Tibial artery (tissue), 4 donors: ENCODE measurements around the gene SPP2.

Source experiments
- DNase-seq, 2 donors: peaks; one replicate each; pipeline ENCODE4 v3.0.0-alpha.2; 2019
- H3K27ac ChIP-seq, 2 donors: fragments of 200-600 bp; sonication (generic) in 1 of 2; 1 replicate in 1 of 2; 2 replicates in 1 of 2; pipeline ENCODE4 v1.5.1; 2018 to 2019; ENCODE audit warnings: mild to moderate bottlenecking in 1 of 2
- H3K27me3 ChIP-seq, 2 donors: fragments of 200-600 bp; sonication (generic) in 1 of 2; one replicate each; pipeline versions ENCODE4 v1.5.1 to v1.6.0; 2016 to 2019
- H3K36me3 ChIP-seq, 3 donors: fragments of 200-600 bp; sonication (generic) in 2 of 3; one replicate each; pipeline ENCODE4 v1.5.1; 2016 to 2019; ENCODE audit warnings: mild to moderate bottlenecking in 2 of 3
- H3K4me1 ChIP-seq, 4 donors: fragments of 200-600 bp; sonication (generic) in 2 of 4; 1 replicate in 3 of 4; 2 replicates in 1 of 4; pipeline ENCODE4 v1.5.1; 2016 to 2019
- H3K4me3 ChIP-seq, 2 donors: fragments of 200-600 bp; sonication (generic) in 1 of 2; 1 replicate in 1 of 2; 2 replicates in 1 of 2; pipeline ENCODE4 v1.5.1; 2018 to 2019; ENCODE audit warnings: mild to moderate bottlenecking in 2 of 2
- H3K9me3 ChIP-seq, 3 donors: fragments of 200-600 bp; sonication (generic) in 1 of 3; one replicate each; pipeline ENCODE4 v1.5.1; 2016 to 2019
- CTCF ChIP-seq, 2 experiments: fragments of 200-600 bp in 1 of 2; fragments of 450-650 bp in 1 of 2; IDR thresholded peaks; one replicate each; pipeline ENCODE4 v1.5.1; 2017 to 2019; ENCODE audit warnings: antibody characterized with exemption in 2 of 2, mild to moderate bottlenecking in 1 of 2, moderate library complexity in 1 of 2
- intact Hi-C: fragments of 100-400 bp; cut with DNase I; formaldehyde crosslinking; loops from one replicate; pipeline ENCODE4 v1.15.0; 2023; ENCODE audit warnings: low total_unique reads

SPP2 gene

GRCh38 chr2:234116010-234116409 is 65.5 kb downstream of the SPP2 start:
- no peak for TF ChIP-seq CTCF (IDR thresholded peaks at IDR 0.05)
- no peaks in the 10 kb centered on the region for H3K4me1 ChIP-seq

GRCh38 chr2:234121999-234122398 is 71.5 kb downstream of the SPP2 start:
- TF ChIP-seq CTCF (IDR thresholded peaks at IDR 0.05): no peak
- Histone ChIP-seq H3K4me1 (no peaks in the 10 kb centered on the region), H3K9me3 (no peaks in the 10 kb centered on the region), H3K27ac (no peak overlapping the region), H3K27me3 (no peaks in the 10 kb centered on the region), H3K4me3 (no peak overlapping the region), H3K36me3 (no peaks in the 10 kb centered on the region)
- DNase-seq: no peak
- intact Hi-C loops: no loop called here

More at GRCh38 chr2:234116010-234116409, 65.5 kb downstream of the SPP2 start:
- H3K9me3 ChIP-seq: no peaks in the 10 kb centered on the region
- intact Hi-C loops: no loop called here
- no peaks in the 10 kb centered on the region for H3K36me3 ChIP-seq
- H3K27ac ChIP-seq: no peak overlapping the region
- H3K27me3 ChIP-seq: no peaks in the 10 kb centered on the region
- no peak overlapping the region for H3K4me3 ChIP-seq
- no peak for DNase-seq

- H3K27me3 ChIP-seq: no peaks in the 10 kb centered on the region
- no peaks in the 10 kb centered on the region for H3K4me1 ChIP-seq
- no peaks in the 10 kb centered on the region for H3K9me3 ChIP-seq
- no peak overlapping the region for H3K4me3 ChIP-seq
- intact Hi-C loops: no loop called here
- H3K36me3 ChIP-seq: no peaks in the 10 kb centered on the region
- no peak for DNase-seq
- TF ChIP-seq CTCF (IDR thresholded peaks at IDR 0.05): no peak
- H3K27ac ChIP-seq: no peak overlapping the region
These were observed 75.1 kb downstream of the SPP2 start for GRCh38 chr2:234125451-234126145.

- intact Hi-C loops: no loop called here
- H3K4me1 ChIP-seq: no peaks in the 10 kb centered on the region
- H3K27me3 ChIP-seq: no peaks in the 10 kb centered on the region
- H3K27ac ChIP-seq: no peak overlapping the region
- TF ChIP-seq CTCF (IDR thresholded peaks at IDR 0.05): no peak
- DNase-seq: no peak
- H3K9me3 ChIP-seq: no peaks in the 10 kb centered on the region
- no peak overlapping the region for H3K4me3 ChIP-seq
- H3K36me3 ChIP-seq: no peaks in the 10 kb centered on the region
These were observed 75.6 kb downstream of the SPP2 start for GRCh38 chr2:234126146-234126470.
